LHCN-M2 (cell line): ENCODE data around the gene UBE2E1. TPM values are rescaled to one million over a fixed set of nuclear protein-coding genes. Genes with fewer than 3 reads are reported as not detected.
"Not testable (repeated sequence)": the region's sequence is repeated elsewhere in the genome, so short reads cannot be mapped to it uniquely, and the experiment has no call there.

Experiments used
- DNase-seq: peaks from one replicate; pipeline ENCODE4 v3.0.0-alpha.2; 2012; ENCODE audit warnings: low read depth
- total RNA-seq: library from RNA; depleted of rRNA; stranded (reverse); fragments of >200 nt; gene quantifications from 2 replicates; pipeline ENCODE4 v1.2.3, GENCODE V29; 2014; rRNA removed

The UBE2E1 gene
- total RNA-seq, 1 experiment from 2014 or later = 65.8 TPM

- no peak for DNase-seq
Measured at GRCh38 chr3:23916152-23916885, 110.6 kb downstream of the UBE2E1 start.

- DNase-seq = peak; percentile 96
Measured at GRCh38 chr3:23916886-23917678, 111.3 kb downstream of the UBE2E1 start, which contains the start of the genes NKIRAS1 and RPL15. TSS of gene NKIRAS1 (minus strand) at chr3:23916990. CDS start at chr3:23910904, 6,086 bp downstream. TSS of gene RPL15 (plus strand) at chr3:23917132. CDS start at chr3:23917860, 728 bp downstream.

GRCh38 chr3:23917679-23918303, 112.0 kb downstream of the UBE2E1 start:
- DNase-seq = peak; percentile 61

DNA sequence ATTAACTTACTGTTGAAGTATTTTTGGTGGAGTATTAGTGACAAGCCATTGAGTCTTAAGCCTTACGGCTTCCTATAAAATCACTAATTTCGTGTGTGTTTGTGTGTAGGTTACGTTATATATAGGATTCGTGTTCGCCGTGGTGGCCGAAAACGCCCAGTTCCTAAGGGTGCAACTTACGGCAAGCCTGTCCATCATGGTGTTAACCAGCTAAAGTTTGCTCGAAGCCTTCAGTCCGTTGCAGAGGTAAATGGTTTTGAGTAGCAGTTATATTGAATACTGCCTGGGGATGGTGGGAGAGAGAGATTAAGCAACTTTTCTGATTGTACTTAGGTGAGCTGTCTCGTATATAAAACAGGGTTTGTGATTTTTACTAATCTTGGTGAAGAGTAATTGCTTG, 112.6 kb downstream of the UBE2E1 start:
- DNase-seq = not testable (repeated sequence)

DNA sequence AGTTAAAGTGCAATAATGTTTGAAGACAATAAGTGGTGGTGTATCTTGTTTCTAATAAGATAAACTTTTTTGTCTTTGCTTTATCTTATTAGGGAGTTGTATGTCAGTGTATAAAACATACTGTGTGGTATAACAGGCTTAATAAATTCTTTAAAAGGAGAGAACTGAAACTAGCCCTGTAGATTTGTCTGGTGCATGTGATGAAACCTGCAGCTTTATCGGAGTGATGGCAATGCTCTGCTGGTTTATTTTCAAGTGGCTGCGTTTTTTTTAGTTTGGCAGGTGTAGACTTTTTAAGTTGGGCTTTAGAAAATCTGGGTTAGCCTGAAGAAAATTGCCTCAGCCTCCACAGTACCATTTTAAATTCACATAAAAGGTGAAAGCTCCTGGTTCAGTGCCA, 113.9 kb downstream of the UBE2E1 start:
- DNase-seq = no peak

DNA sequence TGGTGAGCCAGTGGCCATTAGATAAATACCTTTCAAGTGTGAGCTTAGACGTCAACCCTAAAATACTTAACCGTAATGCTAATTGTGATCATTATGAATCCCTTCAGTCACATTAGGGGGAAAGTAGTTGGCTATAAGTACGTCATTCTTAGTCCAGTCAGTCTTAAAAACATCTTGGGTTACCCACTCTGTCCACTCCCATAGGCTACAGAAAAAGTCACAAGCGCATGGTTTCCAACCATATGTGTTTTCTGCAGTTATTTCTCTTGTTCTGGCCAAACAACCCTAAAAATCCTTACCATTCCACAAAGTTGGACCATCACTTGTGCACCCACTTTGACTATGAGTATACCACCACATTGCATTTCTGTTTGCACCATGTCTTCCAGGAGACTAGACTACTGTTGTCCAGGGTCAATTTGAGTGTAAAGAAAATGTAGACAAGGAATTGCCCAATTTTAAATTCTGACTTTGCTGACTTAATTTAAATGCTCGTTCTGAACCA, 114.4 kb downstream of the UBE2E1 start:
- DNase-seq = no peak

DNA sequence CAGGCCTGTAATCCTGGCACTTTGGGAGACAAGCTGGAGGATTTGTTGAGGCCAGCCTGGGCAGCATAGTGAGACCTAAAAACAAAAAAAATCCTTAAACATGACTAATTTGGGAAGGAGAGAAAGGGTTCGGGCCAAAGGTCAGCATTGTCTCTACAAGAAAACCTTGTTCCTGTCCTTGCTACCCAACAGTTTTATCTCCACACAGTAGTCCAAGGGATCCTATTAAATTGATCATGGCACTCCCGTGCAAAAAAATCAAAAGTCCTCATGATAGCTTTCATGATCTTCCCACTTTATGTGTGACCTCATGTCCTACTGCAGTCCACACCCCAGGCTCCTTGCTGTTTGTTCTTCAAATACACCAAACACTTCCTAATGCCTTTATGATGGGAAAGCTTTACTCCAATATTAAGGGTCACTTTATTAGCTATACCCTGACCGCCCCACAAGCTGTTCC, 115.3 kb downstream of the UBE2E1 start:
- DNase-seq = no peak

- DNase-seq = peak; percentile 74
Measured at GRCh38 chr3:23923786-23924185, 118.0 kb downstream of the UBE2E1 start.

GRCh38 chr3:23926246-23926645, 120.5 kb downstream of the UBE2E1 start:
- no peak for DNase-seq

DNA sequence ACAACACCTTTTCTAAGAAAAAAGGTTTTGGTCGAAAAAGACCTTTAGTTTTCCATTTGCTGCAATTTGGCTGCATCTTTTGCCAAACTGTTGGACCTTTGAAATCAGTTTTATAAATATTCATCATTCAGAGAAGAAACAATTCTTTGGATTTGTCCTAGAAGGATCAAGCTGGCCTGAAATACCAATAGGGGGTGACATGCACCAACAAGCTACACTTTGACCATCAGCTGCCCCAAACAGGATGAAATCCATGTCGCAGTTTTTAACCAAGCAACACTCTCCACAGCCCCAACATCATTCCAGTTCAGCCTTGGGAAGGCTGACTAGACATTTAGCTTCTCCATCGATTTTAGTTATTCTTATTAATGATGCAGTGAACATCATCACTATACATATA, 121.0 kb downstream of the UBE2E1 start:
- DNase-seq = no peak

DNA sequence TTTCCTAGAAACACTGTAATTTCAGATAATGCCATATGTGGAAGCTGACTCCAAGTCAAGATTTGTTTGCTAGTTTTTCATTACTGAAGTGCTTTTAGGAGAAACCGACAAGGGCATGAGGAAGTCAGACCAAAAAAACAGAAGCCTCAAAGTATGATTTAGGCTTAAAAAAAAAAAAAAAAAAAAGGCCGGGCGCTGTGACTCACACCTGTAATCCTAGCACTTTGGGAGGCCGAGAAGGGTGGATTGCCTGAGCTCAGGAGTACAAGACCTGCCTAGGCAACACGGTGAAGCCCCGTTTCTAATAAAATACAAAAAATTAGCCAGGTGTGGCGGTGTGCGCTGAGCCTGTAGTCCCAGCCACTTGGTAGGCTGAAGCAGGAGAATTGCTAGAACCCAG, 122.8 kb downstream of the UBE2E1 start:
- DNase-seq = peak; percentile 27

- DNase-seq = no peak
Measured at GRCh38 chr3:23931597-23931996, 125.8 kb downstream of the UBE2E1 start.

GRCh38 chr3:23932571-23932970, 126.8 kb downstream of the UBE2E1 start:
- no peak for DNase-seq

DNA sequence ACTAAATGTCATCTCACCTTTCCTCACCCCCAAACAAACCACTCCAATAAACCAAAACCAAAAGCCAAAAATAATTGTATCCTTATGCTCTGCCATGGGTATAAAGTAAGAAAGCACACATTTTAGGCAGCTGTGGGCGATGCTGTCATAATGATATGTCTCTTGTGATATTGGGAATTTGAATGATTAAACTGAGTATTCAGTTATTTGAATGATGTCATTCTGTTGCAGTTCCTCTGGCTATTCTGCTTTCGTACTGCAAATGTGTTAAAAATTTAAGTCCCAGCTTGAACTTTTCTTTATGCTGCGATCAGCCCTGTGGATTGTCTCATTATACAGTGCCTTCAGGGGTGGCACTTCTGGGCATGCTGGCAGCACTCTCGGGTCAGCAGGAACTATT, 128.5 kb downstream of the UBE2E1 start:
- no peak for DNase-seq

- no peak for DNase-seq
Measured at GRCh38 chr3:23937296-23937695, 131.5 kb downstream of the UBE2E1 start.

DNA sequence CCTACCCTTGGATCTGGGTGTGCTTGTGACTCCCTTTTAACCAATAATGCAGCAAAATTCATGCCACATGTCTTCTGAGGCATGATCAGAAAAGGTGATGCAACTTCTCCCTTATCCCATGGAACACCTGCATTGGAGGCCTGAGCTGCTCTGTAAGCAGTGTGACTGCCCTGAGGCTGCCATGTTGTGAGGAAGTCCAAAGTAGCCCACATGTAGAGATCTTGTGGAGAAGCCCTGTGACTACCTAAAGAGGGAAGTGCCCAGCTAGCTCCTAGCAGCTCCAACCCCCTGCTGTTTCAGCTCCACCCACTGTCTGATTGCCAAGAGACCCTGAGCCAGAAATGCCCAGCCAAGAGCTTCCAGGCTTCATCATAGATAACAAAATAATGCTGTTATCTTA, 132.9 kb downstream of the UBE2E1 start:
- DNase-seq = no peak

DNA sequence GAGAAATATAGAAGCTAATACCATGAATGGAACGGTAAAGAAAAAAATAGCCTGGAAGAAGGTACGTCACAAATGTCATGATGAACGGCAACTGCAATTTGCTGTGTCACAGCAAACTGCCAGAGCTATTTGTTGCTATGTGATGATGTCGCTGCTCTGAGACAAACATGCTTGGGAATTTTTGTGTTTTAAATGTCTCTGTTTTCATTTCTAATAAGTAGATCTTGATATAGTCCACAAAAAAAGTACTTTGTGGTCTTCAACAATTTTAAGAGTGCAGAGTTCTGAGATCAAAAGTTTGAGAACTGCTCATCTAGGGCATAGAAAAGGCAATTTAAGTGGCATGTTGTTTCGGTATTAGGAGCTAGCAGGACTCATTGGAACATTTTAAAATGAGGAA, 135.0 kb downstream of the UBE2E1 start:
- no peak for DNase-seq

Other genes with a start within 250 kb of the UBE2E1 start
- gene NKIRAS1, start 111.0 kb downstream of the UBE2E1 start, total RNA-seq = 15.2 and 19.3 TPM in 2 replicates
- gene RPL15, start 111.2 kb downstream of the UBE2E1 start, total RNA-seq = 1,343 and 2,157 TPM in 2 replicates
- gene NR1D2, start 139.3 kb downstream of the UBE2E1 start, total RNA-seq = 10.4 and 13.7 TPM in 2 replicates